DMS53 treated with DMSO at 0.1 percent for 48 hours (cell line): ENCODE data around the gene TIGD4.
"Not testable (repeated sequence)": the region's sequence is repeated elsewhere in the genome, so short reads cannot be mapped to it uniquely, and the experiment has no call there.

Experiments
- DNase-seq: peaks from one replicate; lab custom pipeline; 2025; ENCODE audit not compliant: unreplicated experiment; lab: John Stamatoyannopoulos, UW

Gene TIGD4

DNA sequence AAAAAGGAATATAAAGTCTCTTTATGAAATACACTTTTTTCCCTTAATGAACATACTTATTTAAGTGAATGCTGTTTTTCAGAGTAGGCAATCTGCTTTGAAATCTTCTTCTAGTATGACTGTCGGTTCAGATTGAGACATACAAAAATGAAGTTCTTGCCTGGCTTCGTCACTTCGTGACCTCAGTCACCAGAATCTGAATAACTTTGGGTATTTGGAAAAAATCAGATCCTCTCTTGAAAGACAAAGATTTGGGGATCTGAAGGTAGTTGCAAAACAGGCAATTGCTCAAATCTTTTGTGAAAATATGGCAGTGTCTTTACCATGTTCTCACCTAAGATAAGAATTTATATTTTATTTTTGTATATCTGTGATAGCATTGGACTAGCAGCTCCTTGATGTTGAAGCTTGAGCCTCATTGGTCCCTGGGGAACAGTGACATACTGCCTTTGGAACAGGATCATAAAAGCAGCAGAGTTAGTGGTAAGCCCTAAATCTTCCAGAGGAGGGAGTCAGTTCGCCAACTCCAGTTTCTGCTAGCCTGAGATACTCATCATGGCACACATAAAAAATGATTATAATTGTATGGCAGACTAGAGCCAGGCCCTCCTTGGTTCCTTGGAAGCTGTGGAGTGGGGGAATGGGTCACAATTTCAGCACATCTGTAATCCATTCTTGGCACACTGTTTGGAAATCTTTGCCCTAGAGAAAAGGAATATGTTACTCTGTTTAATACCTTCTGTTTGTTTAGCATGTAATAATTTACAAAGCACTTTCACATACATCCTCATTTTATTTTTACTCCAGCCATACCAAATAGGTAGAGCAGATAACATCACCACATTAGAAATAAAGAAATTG lies 5.2 kb upstream of the TIGD4 start:
- DNase-seq, result no peak

GRCh38 chr4:152780267-152780778 lies 793 bp upstream of the TIGD4 start:
- DNase-seq, result no peak

DNA sequence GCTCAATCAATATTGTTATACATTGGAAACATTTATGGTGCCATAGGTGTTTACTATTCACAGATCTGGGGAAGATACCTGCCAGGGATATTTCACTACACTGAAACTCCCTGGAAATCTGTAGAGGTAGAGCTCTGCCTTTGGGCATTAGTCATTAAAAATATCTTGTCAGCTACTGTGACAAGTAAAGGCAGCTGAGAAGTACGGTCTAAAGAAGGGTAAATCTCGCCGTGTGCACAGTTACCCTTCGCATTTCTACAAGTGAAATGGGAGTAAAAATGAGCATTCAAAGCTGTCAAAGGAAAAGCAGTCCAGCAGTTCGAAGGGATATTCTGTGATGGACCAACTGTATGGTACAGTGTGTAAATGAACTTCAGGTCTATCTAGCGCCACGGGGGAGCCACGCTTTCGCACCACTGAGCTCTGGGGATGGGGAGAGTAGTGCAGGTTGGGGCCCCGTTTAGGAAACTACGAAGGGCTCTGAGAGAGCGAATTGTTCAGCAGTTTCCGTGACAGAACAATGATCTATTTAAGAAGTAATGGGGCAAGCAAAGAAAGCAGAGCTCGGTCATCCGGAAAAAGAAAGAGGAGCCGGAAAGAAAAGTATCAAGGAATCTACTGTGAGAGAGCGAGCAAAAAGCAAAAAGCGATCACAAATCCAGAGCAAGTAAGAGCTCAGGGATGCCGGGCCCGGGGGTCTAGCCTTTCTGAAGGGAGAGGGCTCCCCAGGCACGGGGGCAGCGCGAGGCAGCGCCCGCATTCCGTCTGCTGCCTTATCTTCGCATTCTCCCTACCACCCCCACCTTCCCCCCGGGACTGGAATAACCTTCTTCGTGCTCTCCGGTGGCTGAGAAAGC lies 646 bp downstream of the TIGD4 start:
- DNase-seq, result peak; percentile 30

- no peak for DNase-seq
Measured at GRCh38 chr4:152777488-152777887, 2.0 kb downstream of the TIGD4 start.

DNA sequence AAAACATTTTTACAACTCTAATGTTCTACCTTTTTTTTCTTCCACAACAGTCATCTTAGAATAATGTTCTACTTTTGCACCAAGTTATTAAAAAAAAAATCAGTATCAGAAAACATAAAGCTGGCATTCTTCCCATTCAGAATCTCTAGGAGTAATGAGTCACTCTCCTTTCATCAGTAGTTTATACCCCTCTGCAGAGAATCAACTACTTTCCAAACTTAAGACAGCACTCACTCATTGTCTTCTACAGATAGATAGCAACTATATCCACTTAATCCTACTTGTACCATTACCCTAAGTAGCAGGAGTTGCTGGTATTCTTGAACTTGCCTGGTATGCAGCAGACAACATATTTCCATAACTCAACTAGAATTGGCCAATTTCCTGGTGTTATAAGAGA lies 3.2 kb downstream of the TIGD4 start:
- no peak for DNase-seq

- no peak for DNase-seq
Measured at GRCh38 chr4:152773953-152774352, 5.6 kb downstream of the TIGD4 start.

- no peak for DNase-seq
Measured at GRCh38 chr4:152773339-152773738, 6.2 kb downstream of the TIGD4 start.

DNA sequence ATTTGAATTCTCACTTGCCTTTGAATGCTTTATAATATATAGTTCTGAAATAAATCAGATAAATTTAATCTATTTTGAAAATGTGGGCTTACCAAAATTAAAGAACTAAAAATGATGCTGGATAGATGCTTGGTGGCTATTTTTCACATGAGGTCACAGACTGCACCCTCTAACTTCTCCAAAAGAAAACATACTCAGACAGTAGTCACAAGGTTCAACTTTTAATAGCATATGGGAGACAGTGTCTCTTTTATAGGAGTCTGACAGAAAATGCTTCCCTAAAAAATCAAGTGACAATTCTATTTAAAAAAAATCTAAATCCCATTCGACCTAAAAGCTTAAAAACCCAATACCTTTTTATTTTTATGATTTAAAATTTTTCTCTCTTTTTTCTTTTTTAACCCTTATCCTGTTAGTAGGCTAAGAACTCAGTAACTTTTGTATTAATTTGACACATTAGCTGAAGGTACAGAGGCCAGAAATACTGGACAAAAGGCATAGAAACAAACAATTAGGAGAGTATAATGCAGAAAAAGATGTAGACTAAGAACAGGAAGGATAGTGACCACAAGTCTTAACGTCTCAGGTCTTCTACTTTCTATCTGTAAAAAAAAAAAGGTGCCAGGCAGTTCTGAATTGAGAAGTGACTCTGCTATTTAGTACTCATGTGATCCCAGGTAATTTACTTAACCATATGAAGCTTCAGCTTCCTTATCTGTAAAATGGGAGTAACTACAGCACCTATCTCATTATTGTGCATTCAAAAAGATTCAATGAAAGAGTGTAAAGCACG lies 7.6 kb downstream of the TIGD4 start:
- DNase-seq, result no peak

DNA sequence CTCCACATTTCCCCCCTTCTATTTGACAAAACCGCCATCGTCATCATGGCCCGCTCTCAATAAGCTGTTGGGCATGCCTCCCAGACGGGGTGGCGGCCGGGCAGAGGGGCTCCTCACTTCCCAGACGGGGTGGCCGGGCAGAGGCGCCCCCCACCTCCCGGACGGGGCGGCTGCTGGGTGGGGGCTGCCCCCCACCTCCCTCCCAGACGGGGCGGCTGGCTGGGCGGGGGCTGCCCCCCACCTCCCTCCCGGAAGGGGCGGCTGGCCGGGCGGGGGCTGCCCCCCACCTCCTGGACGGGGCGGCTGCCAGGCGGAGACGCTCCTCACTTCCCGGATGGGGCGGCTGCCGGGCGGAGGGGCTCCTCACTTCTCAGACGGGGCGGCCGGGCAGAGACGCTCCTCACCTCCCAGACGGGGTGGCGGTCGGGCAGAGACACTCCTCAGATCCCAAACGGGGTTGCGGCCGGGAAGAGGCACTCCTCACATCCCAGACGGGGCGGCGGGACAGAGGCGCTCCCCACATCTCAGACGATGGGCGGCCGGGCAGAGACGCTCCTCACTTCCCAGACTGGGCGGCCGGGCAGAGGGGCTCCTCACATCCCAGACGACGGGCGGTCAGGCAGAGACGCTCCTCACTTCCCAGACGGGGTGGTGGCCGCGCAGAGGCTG lies 14.3 kb downstream of the TIGD4 start:
- not testable (repeated sequence) for DNase-seq

DNA sequence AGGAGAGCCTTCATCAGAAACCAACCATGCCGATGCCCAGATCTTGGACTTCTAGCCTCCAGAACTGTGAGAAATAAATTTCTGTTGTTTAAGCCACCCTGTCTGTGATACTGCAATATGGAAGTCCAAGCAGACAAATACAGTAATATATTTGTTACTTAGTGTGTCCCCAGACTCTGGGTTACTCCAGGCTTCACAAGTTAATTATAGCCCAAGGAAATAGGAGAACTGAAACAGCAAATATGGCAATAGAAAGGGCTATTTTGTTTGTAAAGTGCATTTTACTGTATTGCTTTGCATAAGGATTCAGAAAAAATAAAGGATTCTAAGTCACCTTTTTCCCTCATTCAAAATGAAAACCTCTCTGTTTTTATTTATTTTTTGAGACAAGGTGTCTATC lies 15.7 kb downstream of the TIGD4 start:
- no peak for DNase-seq

DNA sequence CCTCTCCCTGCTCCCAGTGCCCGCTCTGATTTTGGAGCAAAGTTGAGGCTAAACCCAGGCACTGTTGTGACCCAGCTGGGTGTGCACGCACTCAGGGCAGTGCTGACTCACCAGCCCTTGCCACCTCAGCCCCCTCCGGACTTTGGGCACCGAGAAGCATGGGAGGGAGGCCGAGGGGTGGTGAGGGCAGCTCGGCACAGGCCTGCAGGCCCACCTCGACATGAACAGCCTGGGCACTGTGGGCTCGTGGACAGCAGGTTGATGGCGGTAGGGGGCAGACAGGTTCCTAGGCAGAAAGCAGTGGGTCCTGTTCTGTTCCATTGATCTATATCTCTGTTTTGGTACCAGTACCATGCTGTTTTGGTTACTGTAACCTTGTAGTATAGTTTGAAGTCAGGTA lies 30.9 kb downstream of the TIGD4 start:
- no peak for DNase-seq

DNA sequence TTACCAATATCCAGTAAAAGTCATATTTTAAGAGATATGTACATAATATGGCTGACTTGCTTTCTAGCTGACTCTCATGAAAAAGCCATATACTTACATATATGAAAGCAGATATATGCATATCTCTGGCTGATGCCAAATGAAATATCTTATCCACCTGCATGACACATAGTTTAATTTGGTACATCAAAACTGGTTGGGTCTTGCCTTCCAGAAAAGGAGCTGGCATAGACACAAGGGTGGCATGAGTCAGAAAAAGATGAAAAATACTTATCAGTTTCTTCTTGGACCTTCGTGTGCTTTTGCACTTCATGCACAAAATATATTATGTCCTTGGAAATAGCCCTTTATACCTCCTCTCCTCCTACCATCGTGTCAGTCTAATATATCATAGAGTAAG lies 32.1 kb downstream of the TIGD4 start:
- no peak for DNase-seq

- no peak for DNase-seq
Measured at GRCh38 chr4:152738827-152739226, 40.7 kb downstream of the TIGD4 start.

DNA sequence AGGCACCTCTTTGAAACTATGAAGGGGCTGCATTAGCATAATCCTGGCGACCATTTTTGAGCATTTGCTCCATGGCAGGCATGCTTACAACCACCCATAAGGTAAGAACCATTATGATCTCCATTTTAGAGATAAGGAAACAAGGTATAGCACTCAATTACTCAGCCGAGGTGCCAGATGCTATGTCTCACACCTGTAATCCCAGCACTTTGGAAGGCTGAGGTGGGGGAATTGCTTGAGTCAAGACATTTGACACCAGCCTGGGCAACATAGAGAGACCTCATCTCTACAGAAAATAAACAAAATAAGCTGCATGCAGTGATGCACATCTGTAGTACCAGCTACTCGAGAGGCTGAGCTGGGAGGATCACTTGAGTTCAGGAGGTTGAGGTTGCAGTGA lies 43.6 kb downstream of the TIGD4 start:
- no peak for DNase-seq

DNA sequence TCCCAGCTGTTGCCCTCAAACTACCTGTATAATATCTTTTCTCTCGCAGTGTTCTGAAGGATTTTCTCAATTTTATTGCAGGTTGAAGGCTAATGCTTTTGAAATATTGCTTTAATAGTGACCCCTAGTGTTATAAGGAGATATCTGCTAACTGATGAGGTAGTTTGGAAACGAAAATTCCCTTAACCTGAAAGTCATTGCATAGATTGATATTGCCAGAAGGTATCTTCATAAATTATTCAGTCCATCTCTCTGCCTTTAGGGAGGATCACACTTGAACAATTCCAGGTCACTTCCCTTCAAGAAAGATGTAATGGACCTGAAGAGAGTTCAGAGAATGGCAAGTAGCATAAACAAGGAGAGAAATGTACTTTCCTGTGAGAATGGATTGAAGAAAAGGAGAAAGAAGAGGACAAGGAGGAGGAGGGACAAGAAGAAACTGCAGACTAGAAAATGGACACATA lies 44.1 kb downstream of the TIGD4 start:
- peak; percentile 31 for DNase-seq

DNA sequence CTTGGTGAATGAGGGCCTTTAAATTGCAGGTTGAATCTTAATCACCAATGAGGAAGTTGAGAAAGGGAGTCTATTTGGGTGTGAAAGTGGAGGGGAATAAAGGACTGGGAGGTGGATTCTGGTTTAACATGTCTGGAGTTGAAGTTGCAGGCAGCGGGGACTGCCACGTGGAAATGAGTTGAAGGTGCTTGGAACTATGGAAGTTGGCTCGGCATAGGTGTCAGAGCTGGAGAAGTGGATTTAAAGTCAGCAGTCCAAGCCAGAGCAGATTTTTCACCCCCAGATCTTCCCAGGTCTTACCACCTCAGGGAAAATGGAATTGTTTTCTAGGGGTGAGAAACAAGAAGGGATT lies 44.9 kb downstream of the TIGD4 start:
- no peak for DNase-seq

GRCh38 chr4:152734015-152734698 lies 45.4 kb downstream of the TIGD4 start:
- DNase-seq, result no peak

DNA sequence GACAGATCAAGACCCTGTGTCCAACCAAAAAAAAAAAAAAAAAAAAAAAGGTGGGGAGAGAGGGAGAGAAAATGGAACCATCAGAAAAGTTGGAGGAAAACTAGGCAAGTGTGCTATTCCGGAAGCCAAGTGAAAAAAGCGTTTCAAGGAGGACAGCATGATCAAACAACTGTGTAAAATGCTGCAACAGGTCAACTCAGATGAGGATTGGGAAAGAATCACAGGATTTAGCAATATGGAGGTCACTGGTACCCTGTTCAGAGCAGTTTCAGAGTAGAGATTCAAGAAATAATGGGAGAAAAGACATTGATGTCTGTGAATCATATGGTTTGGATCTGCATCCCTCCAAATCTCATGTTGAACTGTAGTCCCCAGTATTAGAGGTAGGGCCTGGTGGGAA lies 47.5 kb downstream of the TIGD4 start:
- DNase-seq, result no peak

- DNase-seq, result no peak
Measured at GRCh38 chr4:152729466-152729865, 50.1 kb downstream of the TIGD4 start.

- no peak for DNase-seq
Measured at GRCh38 chr4:152728343-152728742, 51.2 kb downstream of the TIGD4 start.
